GM12873 (cell line): ENCODE results near the gene KRT39.
"Not testable (repeated sequence)": the region's sequence is repeated elsewhere in the genome, so short reads cannot be mapped to it uniquely, and the experiment has no call there.

Experiments used
- TF ChIP-seq, protein P1 (sequence below): IDR thresholded peaks from 2 replicates; pipeline ENCODE4 v1.5.1; 2012; ENCODE audit warnings: low read depth, mild to moderate bottlenecking, moderate library complexity, low read length, control low read depth; ENCODE audit not compliant: insufficient read depth; ENCODE audit errors: missing control alignments

Gene KRT39

DNA sequence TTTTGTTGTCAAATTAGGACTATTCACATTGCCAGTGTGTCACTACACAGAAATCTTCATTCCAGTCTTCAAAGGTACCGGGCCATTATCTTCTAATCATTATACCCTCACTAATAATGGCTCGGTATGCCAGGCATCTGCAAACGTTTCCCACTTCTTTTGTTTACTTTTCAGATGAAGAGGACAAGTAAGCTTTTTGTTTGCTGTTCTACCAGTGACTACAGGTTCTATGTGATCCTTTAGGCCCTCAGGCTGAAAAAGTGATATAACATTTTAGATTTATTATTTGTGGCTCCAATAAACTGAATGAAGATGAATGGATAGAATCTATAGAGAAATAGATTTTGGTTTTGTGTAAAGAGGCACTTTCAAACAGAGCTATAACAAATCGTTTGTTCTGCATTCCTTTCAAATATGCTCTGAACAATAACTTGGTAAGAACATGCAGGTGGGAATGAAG, 42.6 kb upstream of the KRT39 start:
- TF ChIP-seq, protein P1, sequence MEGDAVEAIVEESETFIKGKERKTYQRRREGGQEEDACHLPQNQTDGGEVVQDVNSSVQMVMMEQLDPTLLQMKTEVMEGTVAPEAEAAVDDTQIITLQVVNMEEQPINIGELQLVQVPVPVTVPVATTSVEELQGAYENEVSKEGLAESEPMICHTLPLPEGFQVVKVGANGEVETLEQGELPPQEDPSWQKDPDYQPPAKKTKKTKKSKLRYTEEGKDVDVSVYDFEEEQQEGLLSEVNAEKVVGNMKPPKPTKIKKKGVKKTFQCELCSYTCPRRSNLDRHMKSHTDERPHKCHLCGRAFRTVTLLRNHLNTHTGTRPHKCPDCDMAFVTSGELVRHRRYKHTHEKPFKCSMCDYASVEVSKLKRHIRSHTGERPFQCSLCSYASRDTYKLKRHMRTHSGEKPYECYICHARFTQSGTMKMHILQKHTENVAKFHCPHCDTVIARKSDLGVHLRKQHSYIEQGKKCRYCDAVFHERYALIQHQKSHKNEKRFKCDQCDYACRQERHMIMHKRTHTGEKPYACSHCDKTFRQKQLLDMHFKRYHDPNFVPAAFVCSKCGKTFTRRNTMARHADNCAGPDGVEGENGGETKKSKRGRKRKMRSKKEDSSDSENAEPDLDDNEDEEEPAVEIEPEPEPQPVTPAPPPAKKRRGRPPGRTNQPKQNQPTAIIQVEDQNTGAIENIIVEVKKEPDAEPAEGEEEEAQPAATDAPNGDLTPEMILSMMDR, result no peak

DNA sequence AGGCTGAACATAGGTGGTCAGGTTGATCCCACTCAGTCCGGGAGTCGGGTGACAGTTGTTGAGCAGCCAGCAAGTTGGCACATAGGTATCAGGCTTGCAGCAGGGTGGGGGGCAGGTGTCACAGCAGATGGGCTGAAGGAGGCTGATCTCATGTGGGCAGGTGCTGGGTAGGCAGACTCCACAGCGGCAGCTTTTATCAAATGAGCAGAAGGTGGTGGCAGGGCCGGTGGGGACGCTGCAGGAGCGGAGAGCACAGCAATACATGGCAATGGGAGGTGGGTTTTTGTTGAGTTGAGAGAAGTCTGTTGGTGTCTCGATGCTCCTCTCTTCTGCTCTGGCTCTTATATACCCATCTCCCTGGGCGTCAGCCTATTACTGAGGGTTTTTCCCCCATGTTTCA, 42.1 kb upstream of the KRT39 start, which contains the start of gene KRTAP3-1:
Gene KRTAP3-1 (minus strand): TSS at position 318 of the 400 bp plus-strand sequence. CDS start 54 bp downstream, at position 264.
- TF ChIP-seq, protein P1, result no peak

DNA sequence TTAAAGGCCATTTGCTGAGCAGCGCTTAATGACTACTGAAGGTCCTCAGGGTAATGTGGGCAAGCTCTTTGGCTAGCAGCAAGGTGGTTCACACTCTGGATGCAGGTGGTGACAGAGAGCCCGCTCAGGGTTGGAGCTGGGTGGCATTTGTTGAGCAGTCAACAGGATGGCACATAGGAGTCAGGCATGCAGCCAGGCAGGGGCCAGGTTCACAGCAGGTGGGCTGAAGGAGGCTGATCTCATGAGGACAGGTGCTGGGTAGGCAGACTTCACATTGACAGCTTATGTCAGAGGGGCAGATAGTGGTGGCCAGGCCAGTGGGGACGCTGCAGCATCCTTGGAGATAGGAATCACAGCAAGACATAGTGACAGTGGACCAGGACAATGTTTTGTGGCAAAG, 37.6 kb upstream of the KRT39 start:
- TF ChIP-seq, protein P1, result no peak

DNA sequence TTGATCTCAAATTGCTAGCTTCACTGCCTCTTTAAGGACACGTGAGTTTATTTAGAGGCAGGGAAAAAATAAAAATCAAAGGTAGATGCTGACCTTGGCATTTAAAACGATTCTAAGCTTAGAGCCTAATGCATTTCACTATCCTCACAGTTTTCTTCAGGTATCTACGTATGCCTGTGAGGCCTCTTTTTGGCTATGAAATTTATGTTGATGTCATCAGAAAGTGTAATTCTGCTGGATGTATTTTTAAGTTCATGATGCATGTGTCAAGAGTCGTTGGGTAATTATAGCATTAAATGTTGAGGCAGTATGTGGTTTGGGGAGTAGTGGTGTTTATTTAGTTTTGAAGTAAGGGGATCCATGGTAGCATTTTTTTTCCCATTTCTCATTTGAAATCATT, 37.2 kb upstream of the KRT39 start:
- TF ChIP-seq, protein P1, result no peak

DNA sequence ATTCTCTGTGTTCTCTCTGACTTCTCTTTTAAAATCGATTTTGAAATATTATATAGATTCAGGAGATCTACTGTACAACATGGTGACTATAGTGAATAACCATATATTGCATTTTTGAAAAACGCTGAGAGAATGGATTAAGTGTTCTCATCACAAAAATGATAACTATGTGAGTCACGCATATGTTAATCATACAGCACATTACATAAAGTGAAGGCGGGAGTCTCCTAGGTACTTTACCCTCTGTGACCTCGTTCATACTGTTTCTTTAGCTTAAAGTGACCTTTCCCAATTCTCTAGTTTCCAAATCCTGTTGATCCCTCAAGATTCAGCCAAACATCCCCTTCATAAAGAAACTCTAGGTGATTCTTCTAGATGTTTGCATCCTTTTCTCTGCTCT, 36.1 kb upstream of the KRT39 start:
- TF ChIP-seq, protein P1, result no peak

DNA sequence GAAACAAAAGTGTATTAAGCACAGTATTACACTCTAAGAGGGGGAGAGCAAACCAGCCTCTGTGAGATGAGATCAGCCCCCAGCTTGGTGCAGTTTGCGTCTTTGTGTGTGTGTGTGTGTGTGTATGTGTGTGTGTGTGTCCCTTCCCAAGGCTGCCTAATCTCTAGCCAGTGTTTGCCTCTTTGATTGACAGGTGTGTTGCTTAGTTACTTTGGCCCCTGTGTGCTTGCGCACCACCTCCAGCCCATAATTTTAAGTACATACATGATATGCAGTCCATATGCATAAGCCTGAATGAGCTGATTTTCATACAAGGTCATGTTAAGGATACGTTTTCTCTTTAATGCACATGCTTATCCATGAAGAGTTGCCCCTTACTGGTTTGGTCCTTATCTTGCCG, 35.0 kb upstream of the KRT39 start:
- TF ChIP-seq, protein P1, result no peak

DNA sequence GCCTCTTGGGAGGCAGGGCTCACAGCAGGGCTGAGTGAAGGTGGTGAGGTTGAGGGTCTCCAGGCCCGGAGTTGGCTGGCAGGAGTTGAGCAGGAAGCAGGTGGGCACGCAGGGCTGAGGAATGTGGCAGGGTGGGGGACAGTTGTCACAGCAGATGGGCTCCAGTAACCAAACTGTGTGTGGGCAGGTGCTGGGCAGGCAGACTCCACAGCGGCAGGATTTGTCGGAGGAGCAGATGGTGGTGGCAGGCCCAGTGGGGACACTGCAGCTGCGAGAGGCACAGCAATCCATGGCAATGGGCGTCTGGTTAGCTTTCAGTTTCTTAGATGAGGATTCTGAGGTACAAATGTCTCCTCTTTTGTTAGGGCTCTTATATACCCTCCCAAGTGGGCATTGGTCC, 32.8 kb upstream of the KRT39 start, which contains the start of gene KRTAP3-2:
Gene KRTAP3-2 (minus strand): TSS at position 344 of the 400 bp plus-strand sequence. CDS start 53 bp downstream, at position 291.
- TF ChIP-seq, protein P1, result not testable (repeated sequence)
